ENCODE results near the gene KCNQ1.
"Not testable (repeated sequence)": the region's sequence is repeated elsewhere in the genome, so short reads cannot be mapped to it uniquely, and the experiment has no call there.

Gene KCNQ1

DNA sequence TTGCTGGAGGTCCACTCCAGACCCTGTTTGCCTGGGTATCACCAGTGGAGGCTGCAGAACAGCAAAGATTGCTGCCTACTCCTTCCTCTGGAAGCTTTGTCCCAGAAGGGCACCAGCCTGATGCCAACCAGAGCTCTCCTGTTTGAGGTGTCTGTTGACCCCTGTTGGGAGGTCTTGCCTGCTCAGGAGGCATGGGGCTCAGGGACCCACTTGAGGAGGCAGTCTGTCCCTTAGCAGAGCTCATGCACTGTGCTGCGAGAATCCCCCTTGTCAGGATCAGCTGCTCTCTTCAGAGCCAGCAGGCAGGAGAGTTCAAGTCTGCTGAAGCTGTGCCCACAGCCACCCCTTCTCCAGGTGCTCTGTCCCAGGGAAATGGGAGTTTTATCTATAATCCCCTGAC is 53.1 kb downstream of the KCNQ1 start:
- DNase-seq; H3K4me3 ChIP-seq (ENCODE audit: control insufficient read depth in 1 of 7, extremely low read depth in 1 of 7, insufficient read depth in 4 of 7, low read depth in 2 of 7, low read length in 6 of 7); POLR2A ChIA-PET; H3K36me3 ChIP-seq (ENCODE audit: control insufficient read depth in 4 of 4, insufficient read depth in 4 of 4, low read length in 3 of 4); H3K4me1 ChIP-seq (ENCODE audit: control extremely low read depth in 1 of 4, control insufficient read depth in 4 of 4, insufficient read depth in 4 of 4, low read length in 3 of 4); H3K27ac ChIP-seq (ENCODE audit: insufficient read depth in 1 of 2, low read depth in 1 of 2, low read length in 2 of 2, poor library complexity in 1 of 2, severe bottlenecking in 2 of 2); H3K27me3 ChIP-seq (replicated peaks in 2 of 5; ENCODE audit: control insufficient read depth in 4 of 5, insufficient read depth in 5 of 5, low read length in 4 of 5): not testable (repeated sequence)
- WGBS (ENCODE audit: insufficient coverage): 100% methylated on average over 1 of the region's 1 CpG
- H3K9me3 ChIP-seq (ENCODE audit: control extremely low read depth in 1 of 5, control insufficient read depth in 4 of 5, insufficient read depth in 2 of 5, low read depth in 1 of 5, low read length in 4 of 5): peaks cover 0 to 12% (median 6%) of the 10 kb centered on the region in 5 experiments
- CTCF ChIA-PET: interaction anchor here (1.1 to 1.2 kb wide), 2 partner anchors 9 to 51 kb away, joined by 3 read pairs; no protein-coding TSS in a partner anchor

DNA sequence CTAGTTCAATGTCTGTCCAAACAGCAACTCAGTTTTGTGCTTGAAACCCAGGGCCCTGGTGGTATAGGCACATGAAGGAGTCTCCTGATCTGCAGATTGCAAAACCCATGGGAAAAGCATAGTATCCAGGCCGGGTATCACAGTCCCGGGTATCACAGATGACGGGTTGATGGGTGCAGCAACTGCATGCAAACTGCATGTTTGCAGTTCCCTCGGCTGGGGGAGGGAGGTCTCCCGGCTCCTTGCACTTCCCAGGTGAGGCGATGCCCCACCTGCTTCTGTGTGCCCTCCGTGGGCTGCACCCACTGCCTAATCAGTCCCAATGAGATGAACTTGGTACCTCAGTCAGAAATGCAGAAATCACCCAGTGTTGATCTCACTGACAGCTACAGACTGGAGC is 53.9 kb downstream of the KCNQ1 start:
- Histone ChIP-seq H3K9me3 (ENCODE audit: control extremely low read depth in 1 of 5, control insufficient read depth in 4 of 5, insufficient read depth in 2 of 5, low read depth in 1 of 5, low read length in 4 of 5) (peaks cover 0 to 12% (median 6%) of the 10 kb centered on the region in 5 experiments), H3K27ac (ENCODE audit: insufficient read depth in 1 of 2, low read depth in 1 of 2, low read length in 2 of 2, poor library complexity in 1 of 2, severe bottlenecking in 2 of 2) (no peak overlapping the region), H3K4me1 (ENCODE audit: control extremely low read depth in 1 of 4, control insufficient read depth in 4 of 4, insufficient read depth in 4 of 4, low read length in 3 of 4) (no peaks in the 10 kb centered on the region), H3K4me3 (ENCODE audit: control insufficient read depth in 1 of 7, extremely low read depth in 1 of 7, insufficient read depth in 4 of 7, low read depth in 2 of 7, low read length in 6 of 7) (no peak overlapping the region), H3K27me3 (replicated peaks in 2 of 5; ENCODE audit: control insufficient read depth in 4 of 5, insufficient read depth in 5 of 5, low read length in 4 of 5) (no peaks in the 10 kb centered on the region), H3K36me3 (ENCODE audit: control insufficient read depth in 4 of 4, insufficient read depth in 4 of 4, low read length in 3 of 4) (no peaks in the 10 kb centered on the region)
- DNase-seq: no peak
- CTCF ChIA-PET: no interaction called here
- WGBS (ENCODE audit: insufficient coverage): 98% methylated on average over 7 of the region's 7 CpGs
- POLR2A ChIA-PET: no interaction called here

DNA sequence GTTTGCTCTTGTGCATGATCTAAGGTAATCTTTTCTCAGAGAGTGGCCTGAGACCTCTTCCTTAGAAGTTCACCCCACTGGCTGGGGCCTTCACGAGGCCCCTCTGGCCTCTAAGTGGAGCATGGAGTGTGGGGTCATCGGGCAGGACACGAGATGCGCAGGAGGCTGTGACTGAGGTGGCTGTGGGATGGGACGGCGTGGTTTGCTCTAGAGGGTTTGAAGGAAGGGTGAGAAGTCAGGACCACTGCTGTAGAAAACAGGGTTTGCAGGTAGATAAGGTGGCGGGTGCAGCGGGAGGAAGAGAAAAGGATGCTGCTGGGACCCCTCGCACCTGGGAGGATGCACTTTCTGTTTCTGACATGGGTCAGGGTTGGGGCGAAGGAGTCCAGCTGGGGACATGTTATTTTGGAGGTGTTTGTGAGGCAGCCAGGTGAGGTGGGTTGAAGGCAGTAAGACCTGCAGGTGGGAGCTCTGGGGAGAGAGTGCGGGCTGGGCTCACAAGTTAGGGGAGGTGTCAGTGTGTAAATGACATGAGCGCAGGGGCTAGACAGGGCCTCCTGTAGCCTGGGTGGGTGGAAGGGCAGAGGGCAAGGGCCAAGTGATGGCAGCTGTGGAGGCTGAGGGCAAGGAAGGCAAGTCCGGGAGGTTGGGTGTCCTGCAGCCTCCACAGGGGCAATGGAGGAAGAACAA is 62.5 kb downstream of the KCNQ1 start:
- CTCF ChIA-PET: interaction anchor here (0.7 to 1.2 kb wide), 5 partner anchors 42 to 470 kb away, joined by 3 to 5 read pairs (median 3); no protein-coding TSS in a partner anchor
- POLR2A ChIA-PET: no interaction called here

DNA sequence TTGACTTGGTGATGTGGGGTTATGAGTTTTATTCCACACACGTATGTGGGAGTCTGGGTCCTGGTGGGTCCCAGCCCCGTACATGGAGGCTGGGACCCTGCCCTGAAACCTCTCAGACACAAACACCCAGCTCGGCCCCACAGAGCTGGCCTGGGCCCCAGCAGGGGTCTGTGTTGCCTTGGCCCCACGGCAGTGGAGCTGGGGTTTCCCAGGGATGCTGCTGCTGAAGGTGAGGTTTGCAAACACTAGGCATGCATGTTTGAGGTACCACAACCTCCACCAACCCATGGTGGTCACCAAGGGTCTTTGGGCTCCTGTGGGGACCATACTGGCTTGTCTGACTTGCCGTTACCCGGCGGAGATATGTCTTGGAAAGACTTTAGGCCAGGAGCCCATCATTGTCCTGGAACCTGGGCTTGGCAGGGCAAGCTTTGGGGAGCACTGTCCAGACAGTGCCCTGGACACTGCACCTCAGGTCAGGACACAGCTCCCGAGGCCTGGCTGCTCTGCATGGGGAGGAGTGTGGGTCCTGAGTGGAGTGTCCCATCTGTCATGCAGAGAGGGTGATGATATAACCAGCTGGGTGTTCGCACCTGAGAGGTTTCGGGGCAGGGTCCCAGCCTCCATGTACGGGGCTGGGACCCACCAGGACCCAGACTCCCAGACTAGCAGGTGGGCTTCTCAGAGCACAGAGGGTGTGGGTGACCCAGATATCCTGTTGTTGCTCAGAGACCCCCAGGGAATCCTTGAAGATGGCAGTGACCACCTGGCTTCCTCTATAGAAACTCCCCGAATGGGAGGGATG is 63.3 kb downstream of the KCNQ1 start:
- ChIA-PET POLR2A (no interaction called here), CTCF (interaction anchor here (0.9 to 1.2 kb wide), 4 partner anchors 43 to 471 kb away, joined by 3 to 5 read pairs (median 3); no protein-coding TSS in a partner anchor)
- 96% methylated on average over 12 of the region's 12 CpGs for WGBS (ENCODE audit: insufficient coverage)
- Histone ChIP-seq H3K4me3 (ENCODE audit: control insufficient read depth in 1 of 7, extremely low read depth in 1 of 7, insufficient read depth in 4 of 7, low read depth in 2 of 7, low read length in 6 of 7) (no peak overlapping the region), H3K27me3 (replicated peaks in 2 of 5; ENCODE audit: control insufficient read depth in 4 of 5, insufficient read depth in 5 of 5, low read length in 4 of 5) (no peaks in the 10 kb centered on the region), H3K36me3 (ENCODE audit: control insufficient read depth in 4 of 4, insufficient read depth in 4 of 4, low read length in 3 of 4) (no peaks in the 10 kb centered on the region), H3K27ac (ENCODE audit: insufficient read depth in 1 of 2, low read depth in 1 of 2, low read length in 2 of 2, poor library complexity in 1 of 2, severe bottlenecking in 2 of 2) (no peak overlapping the region), H3K9me3 (ENCODE audit: control extremely low read depth in 1 of 5, control insufficient read depth in 4 of 5, insufficient read depth in 2 of 5, low read depth in 1 of 5, low read length in 4 of 5) (no peaks in the 10 kb centered on the region), H3K4me1 (ENCODE audit: control extremely low read depth in 1 of 4, control insufficient read depth in 4 of 4, insufficient read depth in 4 of 4, low read length in 3 of 4) (peaks cover 0 to 15% (median 13%) of the 10 kb centered on the region in 4 experiments)
- no peak for DNase-seq

More for the DNA sequence above, 62.5 kb downstream of the KCNQ1 start:
- Histone ChIP-seq H3K27ac (ENCODE audit: insufficient read depth in 1 of 2, low read depth in 1 of 2, low read length in 2 of 2, poor library complexity in 1 of 2, severe bottlenecking in 2 of 2) (no peak overlapping the region), H3K4me3 (ENCODE audit: control insufficient read depth in 1 of 7, extremely low read depth in 1 of 7, insufficient read depth in 4 of 7, low read depth in 2 of 7, low read length in 6 of 7) (no peak overlapping the region), H3K27me3 (replicated peaks in 2 of 5; ENCODE audit: control insufficient read depth in 4 of 5, insufficient read depth in 5 of 5, low read length in 4 of 5) (no peaks in the 10 kb centered on the region), H3K9me3 (ENCODE audit: control extremely low read depth in 1 of 5, control insufficient read depth in 4 of 5, insufficient read depth in 2 of 5, low read depth in 1 of 5, low read length in 4 of 5) (peaks cover 0 to 2% (median 0%) of the 10 kb centered on the region in 5 experiments), H3K36me3 (ENCODE audit: control insufficient read depth in 4 of 4, insufficient read depth in 4 of 4, low read length in 3 of 4) (no peaks in the 10 kb centered on the region), H3K4me1 (ENCODE audit: control extremely low read depth in 1 of 4, control insufficient read depth in 4 of 4, insufficient read depth in 4 of 4, low read length in 3 of 4) (peaks cover 0 to 15% (median 13%) of the 10 kb centered on the region in 4 experiments)
- 100% methylated on average over 6 of the region's 13 CpGs for WGBS (ENCODE audit: insufficient coverage)
- no peak for DNase-seq

GRCh38 chr11:2508793-2509192 is 64.0 kb downstream of the KCNQ1 start:
- no peaks in the 10 kb centered on the region for H3K27me3 ChIP-seq (replicated peaks in 2 of 5; ENCODE audit: control insufficient read depth in 4 of 5, insufficient read depth in 5 of 5, low read length in 4 of 5)
- POLR2A ChIA-PET: no interaction called here
- H3K36me3 ChIP-seq (ENCODE audit: control insufficient read depth in 4 of 4, insufficient read depth in 4 of 4, low read length in 3 of 4): no peaks in the 10 kb centered on the region
- CTCF ChIA-PET: interaction anchor here (1.0 to 2.0 kb wide), 3 partner anchors 44 to 88 kb away, joined by 3 to 4 read pairs (median 3); no protein-coding TSS in a partner anchor
- no peak overlapping the region for H3K27ac ChIP-seq (ENCODE audit: insufficient read depth in 1 of 2, low read depth in 1 of 2, low read length in 2 of 2, poor library complexity in 1 of 2, severe bottlenecking in 2 of 2)
- no peak for DNase-seq
- H3K9me3 ChIP-seq (ENCODE audit: control extremely low read depth in 1 of 5, control insufficient read depth in 4 of 5, insufficient read depth in 2 of 5, low read depth in 1 of 5, low read length in 4 of 5): no peaks in the 10 kb centered on the region
- H3K4me3 ChIP-seq (ENCODE audit: control insufficient read depth in 1 of 7, extremely low read depth in 1 of 7, insufficient read depth in 4 of 7, low read depth in 2 of 7, low read length in 6 of 7): no peak overlapping the region
- peaks cover 0 to 15% (median 13%) of the 10 kb centered on the region in 4 experiments for H3K4me1 ChIP-seq (ENCODE audit: control extremely low read depth in 1 of 4, control insufficient read depth in 4 of 4, insufficient read depth in 4 of 4, low read length in 3 of 4)
- 88% methylated on average over 2 of the region's 2 CpGs for WGBS (ENCODE audit: insufficient coverage)

DNA sequence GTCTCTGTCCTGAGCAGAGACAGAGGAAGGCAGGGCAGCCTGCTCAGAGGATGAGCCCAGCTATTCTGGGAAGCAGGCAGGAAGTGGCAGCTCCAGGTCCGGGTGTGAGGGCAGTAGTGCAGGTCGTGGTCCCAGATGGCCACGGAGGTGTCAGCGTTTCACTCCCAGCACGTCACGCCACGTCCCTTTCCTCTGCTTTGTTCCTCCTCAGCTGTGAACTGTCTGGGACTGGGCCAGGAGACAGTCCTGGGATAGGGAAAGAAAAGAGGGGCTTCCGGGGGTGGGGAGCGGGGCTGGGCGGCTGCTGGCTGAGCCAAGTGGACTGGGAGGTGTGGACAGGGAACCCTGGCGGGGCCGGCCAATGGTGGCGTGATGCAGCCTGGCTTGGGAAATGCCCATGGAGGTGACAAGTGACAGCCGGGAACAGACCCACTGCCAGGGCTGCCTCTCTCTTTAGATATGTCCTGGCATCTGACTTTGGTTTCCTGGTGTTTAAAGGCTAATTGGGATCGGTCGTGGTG is 64.7 kb downstream of the KCNQ1 start:
- DNase-seq: no peak
- POLR2A ChIA-PET: no interaction called here
- WGBS (ENCODE audit: insufficient coverage): 79% methylated on average over 11 of the region's 16 CpGs
- Histone ChIP-seq H3K9me3 (ENCODE audit: control extremely low read depth in 1 of 5, control insufficient read depth in 4 of 5, insufficient read depth in 2 of 5, low read depth in 1 of 5, low read length in 4 of 5) (no peaks in the 10 kb centered on the region), H3K4me1 (ENCODE audit: control extremely low read depth in 1 of 4, control insufficient read depth in 4 of 4, insufficient read depth in 4 of 4, low read length in 3 of 4) (peaks cover 0 to 15% (median 13%) of the 10 kb centered on the region in 4 experiments), H3K27ac (ENCODE audit: insufficient read depth in 1 of 2, low read depth in 1 of 2, low read length in 2 of 2, poor library complexity in 1 of 2, severe bottlenecking in 2 of 2) (no peak overlapping the region), H3K4me3 (ENCODE audit: control insufficient read depth in 1 of 7, extremely low read depth in 1 of 7, insufficient read depth in 4 of 7, low read depth in 2 of 7, low read length in 6 of 7) (no peak overlapping the region), H3K27me3 (replicated peaks in 2 of 5; ENCODE audit: control insufficient read depth in 4 of 5, insufficient read depth in 5 of 5, low read length in 4 of 5) (no peaks in the 10 kb centered on the region), H3K36me3 (ENCODE audit: control insufficient read depth in 4 of 4, insufficient read depth in 4 of 4, low read length in 3 of 4) (no peaks in the 10 kb centered on the region)
- CTCF ChIA-PET: interaction anchor here (1.3 to 2.0 kb wide), 2 partner anchors 16 to 82 kb away, joined by 3 to 4 read pairs; no protein-coding TSS in a partner anchor

All from common myeloid progenitor, CD34-positive (primary cell).